Inflammatory macrophage treated with lipopolysaccharide for 4 hours (primary cell): ENCODE measurements around the gene TEP1.

Experiments
- DNase-seq: peaks from one replicate; pipeline ENCODE4 v3.0.0-alpha.2; 2020

Gene TEP1

GRCh38 chr14:20429801-20430669 lies 16.7 kb upstream of the TEP1 start:
- no peak for DNase-seq

GRCh38 chr14:20428802-20429201 lies 15.5 kb upstream of the TEP1 start:
- DNase-seq, result no peak

- no peak for DNase-seq
These were observed 14.7 kb upstream of the TEP1 start for GRCh38 chr14:20428010-20428365.

GRCh38 chr14:20427231-20428009 lies 14.1 kb upstream of the TEP1 start:
- peak; percentile 91 for DNase-seq

DNA sequence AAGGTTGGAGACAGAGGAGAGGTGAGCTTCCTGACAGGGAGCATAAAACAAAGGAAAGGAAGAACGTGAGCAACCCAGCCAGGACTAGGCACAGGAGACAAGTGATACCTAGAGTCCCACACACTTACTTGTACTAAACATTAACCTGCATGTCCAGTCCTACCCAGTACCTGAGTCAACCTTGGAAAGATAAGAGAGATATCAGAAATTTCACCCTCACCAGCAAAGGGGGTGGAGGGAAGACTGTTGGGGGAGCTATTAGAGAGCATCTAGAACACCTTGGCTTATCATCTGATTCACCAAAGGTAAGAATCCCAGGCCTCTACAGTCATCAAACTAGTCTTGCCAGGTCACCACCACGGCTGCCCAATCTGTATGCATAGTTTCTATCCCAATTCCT lies 11.6 kb upstream of the TEP1 start:
- no peak for DNase-seq

DNA sequence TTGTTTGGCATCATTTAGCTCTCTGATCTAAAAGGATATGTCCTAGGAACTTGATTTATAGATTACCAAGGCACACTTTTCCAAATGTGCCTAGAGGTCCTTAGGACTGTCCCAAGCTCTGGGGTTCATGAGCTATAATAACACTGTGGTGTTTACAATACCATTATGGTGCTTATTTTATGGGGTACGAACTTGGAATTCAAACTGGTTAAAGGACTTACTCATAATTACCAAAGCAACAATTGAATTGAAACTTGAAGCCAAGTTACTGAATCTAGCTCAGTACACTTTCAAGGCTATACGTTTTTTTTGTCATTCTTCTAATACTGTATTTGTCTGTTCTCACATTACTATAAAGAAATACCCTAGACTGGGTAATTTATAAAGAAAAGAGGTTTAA lies 9.6 kb upstream of the TEP1 start:
- DNase-seq, result no peak

DNA sequence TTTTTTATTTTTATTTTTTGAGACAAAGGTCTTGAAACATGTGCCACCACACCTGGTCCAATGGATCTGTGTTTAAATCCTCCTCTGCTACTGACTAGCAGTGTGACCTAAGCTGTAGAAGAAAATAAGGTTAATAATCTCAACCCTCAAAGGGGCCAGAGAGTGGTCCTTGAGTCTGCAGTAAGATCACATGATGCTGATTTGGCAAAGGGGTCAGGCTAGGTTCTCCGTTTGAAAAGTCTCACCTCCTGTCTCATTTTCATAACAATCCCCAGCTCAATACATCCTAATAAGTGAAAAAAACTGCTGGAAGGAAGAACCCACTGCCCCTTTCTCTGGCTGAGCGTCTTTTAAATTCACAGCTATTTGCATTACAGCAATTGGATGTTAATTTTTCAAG lies 8.0 kb upstream of the TEP1 start:
- no peak for DNase-seq

- DNase-seq, result no peak
These were observed 6.1 kb upstream of the TEP1 start for GRCh38 chr14:20419419-20419818.

GRCh38 chr14:20418501-20418909 lies 5.2 kb upstream of the TEP1 start:
- DNase-seq, result no peak

DNA sequence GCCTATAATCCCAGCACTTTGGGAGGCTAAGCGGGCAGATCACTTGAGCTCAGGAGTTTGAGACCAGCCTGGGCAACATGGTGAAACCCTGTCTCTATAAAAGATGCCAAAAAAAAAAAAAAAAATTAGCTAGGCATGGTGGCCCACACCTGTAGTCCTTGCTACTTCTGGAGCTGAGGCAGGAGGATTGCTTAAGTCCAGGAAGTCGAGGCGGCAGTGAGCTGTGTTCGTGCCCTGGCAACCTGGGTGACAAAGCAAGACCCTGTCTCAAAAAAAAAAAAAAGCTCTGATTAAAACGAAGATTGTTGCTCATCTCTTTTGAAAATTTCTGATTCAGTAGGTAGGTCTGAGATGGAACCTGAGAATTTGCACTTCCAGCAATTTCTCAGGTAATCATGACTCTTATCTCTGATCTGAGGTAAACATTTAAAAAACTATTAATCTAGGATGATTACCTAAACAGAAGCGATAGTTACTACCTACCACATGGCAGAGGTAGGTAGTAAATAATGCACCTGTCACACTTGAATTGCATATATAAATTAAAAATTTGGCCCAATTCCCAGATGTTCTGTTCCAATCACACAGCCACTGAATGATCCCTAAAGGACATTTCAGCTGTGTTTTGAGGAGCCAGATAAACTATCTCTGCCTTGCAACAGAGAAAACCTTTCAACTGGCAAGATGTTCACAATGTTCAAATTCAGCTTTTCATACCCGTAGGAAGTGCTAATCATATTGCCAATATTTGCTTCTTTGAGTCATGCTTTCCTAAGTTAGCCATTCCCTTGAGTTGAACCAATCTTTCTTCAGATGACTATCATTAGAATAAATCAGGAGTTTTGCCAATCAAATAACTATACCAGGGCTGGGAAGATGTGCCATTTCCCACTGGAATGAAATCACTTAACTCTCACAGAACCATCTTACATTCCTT lies 4.2 kb upstream of the TEP1 start:
- DNase-seq, result no peak

- no peak for DNase-seq
These were observed 2.9 kb upstream of the TEP1 start for GRCh38 chr14:20416223-20416622.

- DNase-seq, result peak; percentile 78
These were observed 2.5 kb upstream of the TEP1 start for GRCh38 chr14:20415782-20416206.

- DNase-seq, result peak; percentile 67
These were observed 412 bp upstream of the TEP1 start for GRCh38 chr14:20413744-20414082.

GRCh38 chr14:20412411-20412810 lies 890 bp downstream of the TEP1 start:
- peak; percentile 92 for DNase-seq

DNA sequence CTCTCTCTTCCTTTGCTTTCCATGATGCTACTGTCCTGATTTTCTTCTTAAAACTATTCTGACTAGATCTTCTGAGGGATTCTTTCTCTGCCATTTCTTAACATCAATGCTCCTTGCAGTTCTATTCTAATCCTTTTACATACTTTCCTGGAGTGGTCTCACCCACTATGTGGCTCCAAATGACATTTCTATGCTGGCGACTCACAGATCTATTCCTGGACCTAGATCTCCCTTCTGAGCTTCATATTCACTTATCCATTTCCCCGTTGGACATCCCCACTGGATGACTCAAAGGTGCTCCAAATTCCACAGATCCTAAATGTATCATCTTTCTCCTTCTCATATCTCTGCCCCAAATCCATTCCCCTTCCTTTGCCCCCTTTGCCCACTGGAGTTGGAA lies 4.1 kb downstream of the TEP1 start:
- DNase-seq, result peak; percentile 32

GRCh38 chr14:20403521-20403920 lies 9.8 kb downstream of the TEP1 start:
- no peak for DNase-seq

- DNase-seq, result no peak
These were observed 12.2 kb downstream of the TEP1 start for GRCh38 chr14:20400965-20401593.

DNA sequence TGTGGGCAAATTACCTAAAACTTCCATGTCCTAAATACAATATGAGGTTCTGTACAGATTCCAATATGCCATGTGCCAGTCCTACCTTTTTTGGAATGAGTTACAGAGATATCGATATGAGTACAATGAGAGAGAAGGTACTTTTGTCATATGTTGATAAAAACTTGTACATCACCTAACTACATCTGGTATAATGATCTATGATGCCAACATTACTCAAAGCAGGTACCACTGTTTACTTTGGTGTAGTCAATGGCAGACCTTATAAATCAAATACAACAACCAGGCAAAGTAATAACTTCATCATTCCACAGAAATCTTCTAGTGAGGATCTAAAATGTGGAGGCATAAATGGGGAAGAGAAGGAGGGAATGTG lies 12.7 kb downstream of the TEP1 start:
- DNase-seq, result no peak

GRCh38 chr14:20397511-20397910 lies 15.8 kb downstream of the TEP1 start:
- DNase-seq, result no peak

- DNase-seq, result no peak
These were observed 21.8 kb downstream of the TEP1 start for GRCh38 chr14:20391505-20391904.

GRCh38 chr14:20388159-20388558 lies 25.1 kb downstream of the TEP1 start:
- no peak for DNase-seq

DNA sequence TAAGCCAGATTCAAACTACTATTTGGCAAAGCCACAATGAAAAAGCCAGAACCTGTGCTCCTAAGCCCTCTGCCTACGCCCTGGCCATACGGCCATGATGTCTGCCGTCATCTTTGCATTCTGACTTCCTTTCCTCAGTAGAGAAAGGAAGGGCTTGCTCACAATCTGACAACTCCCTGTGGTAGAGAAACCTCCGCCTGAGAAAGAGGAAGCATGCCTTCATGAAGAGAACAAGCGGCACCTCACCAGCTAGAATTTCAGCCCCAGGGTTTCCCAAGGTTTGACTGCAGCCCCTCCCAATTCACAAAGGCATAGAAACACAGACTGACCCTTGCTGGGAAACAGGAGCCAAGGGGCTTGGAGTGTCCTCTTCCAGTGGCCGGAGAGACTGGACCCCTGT lies 25.7 kb downstream of the TEP1 start:
- DNase-seq, result peak; percentile 93
